Activated naive CD4-positive, alpha-beta T cell treated with anti-CD3 and anti-CD28 coated beads, Interleukin-2, amount 50 U/mL, for 72 hours (primary cell): ENCODE data around the gene GNAT2. TPM values are rescaled to one million over a fixed set of nuclear protein-coding genes. Genes with fewer than 3 reads are reported as not detected.
"Not testable (repeated sequence)": the region's sequence is repeated elsewhere in the genome, so short reads cannot be mapped to it uniquely, and the experiment has no call there.

Source experiments
- ATAC-seq, 2 donors: fragments of 150-1000 bp; cut with Tn5 transposase; 2 replicates each; pipeline ENCODE4 v1.10.0; 2021; ENCODE audit warnings: mild to moderate bottlenecking in 2 of 2, moderate library complexity in 2 of 2
- DNase-seq, 2 donors: peaks; one replicate each; pipeline ENCODE4 v3.0.0; 2021 to 2022; ENCODE audit warnings: low spot score in 2 of 2
- H3K27ac Mint-ChIP-seq, 2 donors: one replicate each; pipeline ENCODE4 v1.8.0; 2022; ENCODE audit warnings: mild to moderate bottlenecking in 2 of 2, mixed read lengths in 2 of 2
- H3K36me3 Mint-ChIP-seq, 2 donors: one replicate each; pipeline ENCODE4 v1.8.0; 2022; ENCODE audit warnings: mixed read lengths in 2 of 2
- H3K9me3 Mint-ChIP-seq, 2 donors: one replicate each; pipeline ENCODE4 v1.8.0; 2022; ENCODE audit warnings: mixed read lengths in 2 of 2
- total RNA-seq, 2 donors: library from RNA; stranded (reverse); gene quantifications; one replicate each; pipeline ENCODE4 v1.2.3, GENCODE V29; 2022

Gene GNAT2
- total RNA-seq: under 1 TPM in 1 of 2 donors, not detected in 1; 0.34 TPM

GRCh38 chr1:109619576-109620400 lies at the start of gene GNAT2, which contains the start of gene AMPD2:
GNAT2 (minus strand) TSS chr1:109619616; CDS start chr1:109612870, 6,746 bp downstream.
AMPD2 (plus strand) TSS chr1:109619837; CDS start chr1:109621176, 1,339 bp downstream.
- peak; percentile 48 to 80 for ATAC-seq
- peaks cover 11 to 13% of the 10 kb centered on the region in 2 donors for H3K36me3 Mint-ChIP-seq

GRCh38 chr1:109668123-109668775 lies 48.8 kb upstream of the GNAT2 start:
- ATAC-seq (no peak), DNase-seq (no peak)
- Mint-ChIP-seq H3K36me3 (peaks cover 0 to 10% of the 10 kb centered on the region in 2 donors), H3K9me3 (peaks cover 0 to 7% of the 10 kb centered on the region in 2 donors), H3K27ac (peak overlapping the region in 1 of 2 donors; percentile 56)

More at GRCh38 chr1:109619576-109620400, at the start of gene GNAT2, which contains the start of gene AMPD2:
- peak within 1 kb of the TSS; percentile 96 to 97 for H3K27ac Mint-ChIP-seq
- H3K9me3 Mint-ChIP-seq: no peaks in the 10 kb centered on the region
- peak; percentile 78 to 87 for DNase-seq

- Mint-ChIP-seq H3K27ac (peak within 1 kb of the TSS; percentile 56 to 91), H3K9me3 (peaks cover 0 to 7% of the 10 kb centered on the region in 2 donors), H3K36me3 (peaks cover 0 to 10% of the 10 kb centered on the region in 2 donors)
- DNase-seq: peak; percentile 67 to 93
- ATAC-seq: peak; percentile 97 to 100
These were observed 48.2 kb upstream of the GNAT2 start, which contains the start of gene GSTM2 for GRCh38 chr1:109667452-109668122. GSTM2 (plus strand) TSS chr1:109668057; CDS start chr1:109668116, 59 bp downstream.

- Mint-ChIP-seq H3K27ac (no peak overlapping the region), H3K36me3 (no peaks in the 10 kb centered on the region), H3K9me3 (no peaks in the 10 kb centered on the region)
- ATAC-seq (no peak), DNase-seq (no peak)
These were observed 45.3 kb upstream of the GNAT2 start for GRCh38 chr1:109664671-109665070.

- no peaks in the 10 kb centered on the region for H3K9me3 Mint-ChIP-seq
- ATAC-seq: no peak
- no peak overlapping the region for H3K27ac Mint-ChIP-seq
- no peak for DNase-seq
- H3K36me3 Mint-ChIP-seq: no peaks in the 10 kb centered on the region
These were observed 42.0 kb upstream of the GNAT2 start for GRCh38 chr1:109661391-109661790.

GRCh38 chr1:109660691-109661026 lies 41.2 kb upstream of the GNAT2 start:
- not testable (repeated sequence) for H3K9me3 Mint-ChIP-seq, ATAC-seq, H3K36me3 Mint-ChIP-seq, H3K27ac Mint-ChIP-seq, DNase-seq

- no peaks in the 10 kb centered on the region for H3K36me3 Mint-ChIP-seq
- no peak overlapping the region for H3K27ac Mint-ChIP-seq
- no peak for DNase-seq
- no peaks in the 10 kb centered on the region for H3K9me3 Mint-ChIP-seq
- no peak for ATAC-seq
These were observed 40.7 kb upstream of the GNAT2 start for GRCh38 chr1:109659997-109660690.

- ATAC-seq: no peak
- no peak overlapping the region for H3K27ac Mint-ChIP-seq
These were observed 39.7 kb upstream of the GNAT2 start for GRCh38 chr1:109659145-109659544.

GRCh38 chr1:109658533-109659042 lies 39.2 kb upstream of the GNAT2 start:
- Mint-ChIP-seq H3K27ac (no peak overlapping the region), H3K9me3 (no peaks in the 10 kb centered on the region), H3K36me3 (no peaks in the 10 kb centered on the region)
- ATAC-seq (no peak), DNase-seq (no peak)

More at GRCh38 chr1:109659145-109659544, 39.7 kb upstream of the GNAT2 start:
- no peak for DNase-seq
- Mint-ChIP-seq H3K36me3 (no peaks in the 10 kb centered on the region), H3K9me3 (no peaks in the 10 kb centered on the region)

GRCh38 chr1:109657970-109658369 lies 38.6 kb upstream of the GNAT2 start:
- no peaks in the 10 kb centered on the region for H3K9me3 Mint-ChIP-seq
- no peaks in the 10 kb centered on the region for H3K36me3 Mint-ChIP-seq
- no peak overlapping the region for H3K27ac Mint-ChIP-seq
- ATAC-seq: no peak
- DNase-seq: no peak

- no peak for DNase-seq
- Mint-ChIP-seq H3K36me3 (no peaks in the 10 kb centered on the region), H3K9me3 (no peaks in the 10 kb centered on the region), H3K27ac (no peak overlapping the region)
- ATAC-seq: no peak
These were observed 38.0 kb upstream of the GNAT2 start for GRCh38 chr1:109657395-109657794.

- Mint-ChIP-seq H3K36me3 (no peaks in the 10 kb centered on the region), H3K27ac (peak within 1 kb of the TSS; percentile 88 to 90), H3K9me3 (no peaks in the 10 kb centered on the region)
- ATAC-seq (peak; percentile 90 to 93), DNase-seq (peak; percentile 69 to 70)
These were observed 36.5 kb upstream of the GNAT2 start, which contains the start of gene GSTM4 for GRCh38 chr1:109655615-109656519. GSTM4 (plus strand) TSS chr1:109656099; CDS start chr1:109656390, 291 bp downstream.

- no peak for ATAC-seq
- Mint-ChIP-seq H3K36me3 (no peaks in the 10 kb centered on the region), H3K27ac (no peak overlapping the region), H3K9me3 (no peaks in the 10 kb centered on the region)
- DNase-seq: no peak
These were observed 35.1 kb upstream of the GNAT2 start for GRCh38 chr1:109654519-109654918.

GRCh38 chr1:109653306-109653705 lies 33.9 kb upstream of the GNAT2 start:
- H3K27ac Mint-ChIP-seq: no peak overlapping the region

GRCh38 chr1:109652402-109652801 lies 33.0 kb upstream of the GNAT2 start:
- no peak for DNase-seq
- no peak overlapping the region for H3K27ac Mint-ChIP-seq
- no peaks in the 10 kb centered on the region for H3K36me3 Mint-ChIP-seq
- no peak for ATAC-seq
- H3K9me3 Mint-ChIP-seq: no peaks in the 10 kb centered on the region

More at GRCh38 chr1:109653306-109653705, 33.9 kb upstream of the GNAT2 start:
- DNase-seq (no peak), ATAC-seq (no peak)
- H3K9me3 Mint-ChIP-seq: no peaks in the 10 kb centered on the region
- H3K36me3 Mint-ChIP-seq: no peaks in the 10 kb centered on the region
